Activated CD8-positive, alpha-beta memory T cell treated with anti-CD3 and anti-CD28 coated beads for 48 hours (primary cell): ENCODE measurements around the gene HDAC1.
"Not testable (repeated sequence)": the region's sequence is repeated elsewhere in the genome, so short reads cannot be mapped to it uniquely, and the experiment has no call there.

Source experiments
- DNase-seq, 3 experiments: peaks; one replicate each; pipeline ENCODE4 v3.0.0-alpha.2; 2020; ENCODE audit warnings: low read depth in 2 of 3, low spot score in 2 of 3

The HDAC1 gene

DNA sequence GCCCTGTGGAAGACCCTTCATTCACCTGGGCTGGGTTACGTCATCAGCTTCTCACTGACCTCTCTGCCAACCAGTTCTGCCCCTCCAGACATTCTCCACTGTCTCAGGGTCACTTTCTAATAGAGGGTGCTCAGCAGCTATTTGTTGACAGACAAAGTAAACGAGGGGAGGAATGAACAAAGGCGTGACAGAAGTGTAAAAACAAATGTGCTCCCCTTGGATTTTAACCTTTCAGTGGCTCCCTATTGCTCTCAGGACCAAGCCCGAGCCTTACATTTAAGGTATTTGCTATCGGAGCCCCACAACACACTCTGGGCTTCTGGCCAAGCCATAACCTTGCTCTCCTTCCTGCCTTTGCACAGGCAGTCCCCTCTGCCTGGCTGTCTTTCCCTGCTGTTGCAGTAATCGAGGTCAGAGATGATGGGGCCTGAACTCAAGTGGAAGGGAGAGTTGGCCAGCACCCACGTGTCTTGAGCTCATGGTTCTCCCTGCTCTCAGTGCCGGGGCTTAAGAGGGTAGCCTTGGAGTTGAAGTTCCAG, 53.5 kb downstream of the HDAC1 start:
- no peak for DNase-seq

DNA sequence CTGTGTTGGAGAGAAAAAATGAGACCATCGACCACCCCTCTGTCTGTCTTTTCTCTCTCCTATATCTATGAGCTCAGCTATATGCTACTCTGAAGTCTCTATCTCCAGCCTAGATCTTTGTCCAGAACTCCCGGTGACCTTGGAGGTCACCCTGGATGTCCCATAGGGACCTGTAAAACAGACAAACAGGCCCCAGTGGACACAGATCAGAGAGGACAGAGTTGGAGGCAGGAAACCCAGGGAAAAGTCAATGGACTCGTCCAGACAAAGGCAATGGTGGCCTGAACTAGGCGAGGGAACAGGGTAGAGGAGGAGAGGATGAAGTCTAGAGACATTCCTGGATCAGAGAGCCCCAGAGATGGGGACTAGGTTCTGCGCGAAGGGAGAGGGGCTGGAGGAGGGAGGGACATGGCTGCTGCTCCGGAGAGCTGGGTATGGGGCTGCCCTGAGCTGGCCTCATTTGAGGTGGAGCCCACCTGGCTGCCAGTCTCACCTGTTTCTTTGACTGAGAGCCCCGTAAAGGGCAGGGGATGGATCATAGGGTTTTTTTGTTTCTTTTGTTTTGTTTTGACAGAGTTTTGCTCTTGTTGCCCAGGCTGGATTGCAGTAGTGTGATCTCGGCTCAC, 54.8 kb downstream of the HDAC1 start:
- DNase-seq, result no peak

DNA sequence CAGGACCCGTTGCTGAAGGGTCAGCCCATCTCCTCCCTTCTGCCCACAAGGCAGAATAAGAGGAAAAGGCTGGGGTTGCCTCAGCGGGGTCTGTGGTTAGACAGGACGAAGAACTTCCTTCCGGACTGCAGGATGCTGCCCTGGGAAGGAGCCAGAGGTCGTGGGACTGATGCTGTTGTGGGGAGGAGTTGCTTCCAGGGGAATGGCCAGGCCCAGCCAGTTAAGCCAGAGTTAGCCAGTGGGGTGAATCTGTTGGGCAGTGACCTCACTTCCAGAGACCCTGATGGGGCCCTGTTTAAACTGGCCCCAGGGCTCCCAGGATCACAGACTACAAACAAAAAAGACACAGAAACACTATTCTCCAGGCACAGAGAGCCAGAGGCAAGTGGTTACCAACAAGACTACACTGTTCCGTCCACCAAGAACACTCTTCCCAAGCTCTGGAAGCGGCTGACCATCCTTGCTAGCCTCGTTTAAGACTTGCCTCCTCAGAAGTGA, 57.4 kb downstream of the HDAC1 start:
- no peak for DNase-seq

DNA sequence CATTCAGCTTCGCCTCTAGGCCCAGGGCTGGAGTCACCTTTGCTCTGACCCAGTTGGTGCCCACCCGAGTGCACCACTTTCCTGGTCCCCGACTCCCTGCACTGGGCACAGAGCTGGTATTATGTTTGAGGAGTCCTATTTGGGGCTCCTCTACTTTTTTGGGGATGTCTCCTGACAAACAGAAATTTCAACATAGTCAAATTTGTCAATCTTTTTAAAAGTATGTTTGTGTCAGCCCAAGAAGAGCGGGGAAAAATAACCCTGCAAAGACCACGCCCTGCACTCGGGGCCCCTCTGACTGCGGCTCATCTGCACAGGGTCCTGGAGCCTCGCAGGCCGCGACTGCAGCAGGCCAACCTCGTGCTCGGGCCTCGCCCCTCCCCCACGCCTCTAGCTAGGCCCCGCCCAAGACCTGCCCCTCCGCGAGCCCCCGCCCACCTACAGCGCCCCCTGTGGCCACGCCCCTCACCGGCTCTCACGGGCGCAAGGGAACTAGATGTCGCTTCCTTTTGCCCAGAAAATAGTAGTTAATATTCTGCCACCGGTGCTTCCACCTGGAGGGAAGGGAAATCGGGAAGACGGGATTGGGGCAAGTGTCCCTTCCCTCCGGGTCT, 59.0 kb downstream of the HDAC1 start:
- peak; percentile 47 to 80 (median 75) for DNase-seq

DNA sequence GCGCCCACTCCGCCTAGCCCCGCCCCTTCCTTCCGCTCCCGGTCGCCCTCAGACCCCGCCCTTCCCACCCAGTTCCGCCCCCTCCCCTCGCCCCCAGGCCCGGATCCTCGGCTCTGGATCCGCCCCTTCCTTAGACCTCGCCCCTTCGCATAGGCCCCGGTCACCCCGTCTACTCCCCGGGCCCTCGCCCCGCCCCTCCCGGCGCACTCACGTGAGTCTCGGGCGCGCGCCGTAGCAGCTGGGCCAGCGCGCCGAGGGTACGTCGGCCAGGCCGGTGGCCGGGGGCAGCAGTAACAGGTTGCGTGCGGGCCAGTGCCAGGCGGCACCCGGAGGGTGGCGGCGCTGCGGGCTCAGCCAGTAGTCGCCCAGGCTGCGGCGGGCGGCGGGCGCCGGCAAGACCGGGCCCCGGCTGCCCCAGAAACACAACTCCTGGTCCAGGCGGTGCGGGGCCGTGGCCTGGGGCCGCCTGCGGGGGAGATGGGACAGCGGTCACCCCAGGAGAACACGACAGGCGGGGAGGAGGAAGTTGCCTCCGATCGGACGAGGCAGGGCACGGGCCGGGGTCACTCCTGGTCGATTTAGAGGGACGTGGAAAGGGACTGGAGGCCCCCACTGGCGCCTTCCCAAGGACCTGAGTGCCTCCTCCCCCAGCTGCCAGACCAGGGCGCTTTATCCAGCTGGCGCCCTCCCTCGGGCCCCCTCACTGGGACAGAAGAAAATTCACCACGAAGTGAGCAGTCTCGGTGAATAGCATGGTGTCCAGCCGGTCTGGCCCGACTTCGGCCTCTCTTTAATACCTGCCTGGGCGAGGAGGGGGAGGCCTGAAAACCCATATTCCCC, 59.7 kb downstream of the HDAC1 start:
- peak in 1 of 3 experiments; percentile 66 for DNase-seq

DNA sequence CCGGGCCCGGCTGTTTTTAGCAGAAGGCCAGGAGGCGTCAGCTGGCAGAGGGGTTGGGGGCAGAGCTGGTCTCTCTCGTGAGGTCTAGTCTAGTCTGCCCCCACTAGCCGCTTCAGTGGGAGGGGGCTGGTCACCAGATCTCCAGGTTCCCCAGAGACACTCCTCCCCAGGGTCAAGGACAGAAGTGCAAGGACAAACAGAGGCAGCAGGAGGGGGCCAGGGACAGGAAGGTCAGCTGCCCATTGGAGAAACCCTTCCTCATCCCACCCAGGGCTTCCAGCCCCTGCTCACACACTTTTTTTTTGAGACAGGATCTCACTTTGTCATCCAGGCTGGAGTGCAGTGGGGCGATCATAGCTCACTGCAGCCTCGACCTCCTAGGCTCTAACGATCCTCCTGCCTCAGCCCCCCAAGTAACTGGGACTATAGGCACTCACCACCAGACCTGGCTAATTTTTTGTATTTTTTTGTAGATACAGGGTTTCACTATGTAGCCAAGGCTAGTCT, 60.4 kb downstream of the HDAC1 start:
- no peak for DNase-seq

DNA sequence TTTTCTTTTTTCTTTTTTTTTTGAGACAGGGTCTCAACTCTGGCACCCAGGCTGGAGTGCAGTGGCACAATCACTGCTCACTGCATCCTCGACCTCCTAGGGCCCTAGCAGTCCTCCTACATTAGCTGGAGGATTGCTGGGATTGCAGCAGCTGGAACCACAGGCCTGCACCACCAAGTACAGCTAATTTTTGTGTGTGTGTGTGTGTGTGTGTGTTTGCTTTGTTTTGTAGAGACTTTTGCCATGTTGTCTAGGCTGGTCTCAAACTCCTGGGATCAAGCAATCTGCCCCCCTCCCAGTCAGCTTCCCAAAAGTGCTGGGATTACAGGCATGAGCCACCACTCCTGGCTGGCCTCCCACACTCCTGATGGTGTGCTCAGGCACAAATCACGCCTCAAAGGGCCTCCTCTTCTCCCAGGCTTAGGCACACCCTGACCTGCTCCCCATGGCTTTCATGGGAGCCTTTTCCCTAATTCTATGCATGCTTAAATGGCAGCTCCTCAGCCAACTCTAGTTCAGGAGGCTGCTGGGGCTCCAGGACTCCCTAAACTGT, 61.0 kb downstream of the HDAC1 start:
- no peak for DNase-seq

DNA sequence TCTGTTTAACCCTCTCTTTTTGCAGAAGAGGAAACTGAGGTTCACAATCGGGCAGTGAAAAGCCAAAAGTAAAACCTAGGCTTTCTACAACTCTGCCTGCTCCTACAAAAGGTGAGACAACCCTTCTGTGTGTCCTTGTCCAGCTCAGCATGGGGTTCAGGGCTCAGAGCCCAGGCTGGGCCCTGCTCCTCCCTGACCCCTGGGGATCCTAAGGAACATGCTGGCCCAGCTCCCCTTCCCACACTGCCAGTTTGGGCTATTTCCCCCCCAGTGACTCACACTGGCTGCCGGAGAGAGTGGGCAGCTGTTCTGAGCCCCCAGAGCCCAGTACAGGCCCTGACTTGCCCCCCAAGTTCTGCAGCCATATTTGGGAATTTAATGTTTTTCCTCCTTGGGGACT, 61.5 kb downstream of the HDAC1 start:
- DNase-seq, result no peak

DNA sequence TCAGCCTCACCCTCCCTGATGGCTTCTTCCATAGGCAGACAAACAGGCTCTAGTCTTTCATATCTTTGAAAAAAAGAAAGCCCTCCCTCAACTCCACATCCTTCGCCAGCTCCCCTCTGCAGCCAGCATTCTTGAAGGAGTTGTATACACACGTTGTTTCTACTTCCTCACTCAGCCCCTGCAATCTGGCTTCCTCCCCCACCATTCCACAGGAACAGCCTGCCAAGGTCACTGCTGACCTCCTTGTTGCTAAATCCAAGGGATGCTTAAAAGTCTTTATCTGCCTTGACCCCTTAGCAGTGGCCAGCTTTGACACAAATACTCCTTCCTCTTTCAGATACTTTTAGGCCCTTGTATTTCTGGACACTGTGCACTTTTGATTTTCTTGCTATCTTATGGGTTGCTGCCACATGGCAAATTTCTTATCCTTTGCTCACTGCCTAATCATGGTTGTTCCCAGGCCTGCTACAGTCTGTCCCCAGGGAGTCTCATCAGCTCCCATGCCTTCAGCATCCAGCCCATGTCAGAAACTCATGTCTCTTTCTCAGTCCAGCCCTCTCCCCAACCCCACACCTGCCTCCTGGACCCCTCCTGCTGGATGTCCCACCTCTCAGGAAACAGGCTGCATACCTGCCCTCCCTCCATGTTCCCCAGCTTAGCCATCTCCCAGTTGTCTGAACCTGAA, 62.1 kb downstream of the HDAC1 start:
- no peak for DNase-seq

DNA sequence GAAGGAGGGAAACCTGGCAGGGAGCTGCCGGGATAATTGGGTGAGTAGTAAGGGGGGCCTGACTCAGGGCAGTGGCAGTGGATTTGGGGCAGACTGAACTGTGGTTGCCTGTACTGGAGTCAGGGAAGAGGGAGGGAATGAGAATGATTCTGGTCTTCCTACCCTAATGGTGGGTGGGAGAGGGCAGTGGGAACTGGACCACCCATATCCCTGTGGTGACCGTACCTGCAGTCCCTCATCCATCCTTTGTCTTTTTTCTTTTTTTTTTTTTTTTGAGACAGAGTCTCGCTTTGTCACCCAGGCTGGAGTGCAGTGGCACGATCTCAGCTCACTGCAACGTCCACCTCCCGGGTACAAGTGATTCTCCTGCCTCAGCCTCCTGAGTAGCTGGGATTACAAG, 63.9 kb downstream of the HDAC1 start:
- not testable (repeated sequence) for DNase-seq

DNA sequence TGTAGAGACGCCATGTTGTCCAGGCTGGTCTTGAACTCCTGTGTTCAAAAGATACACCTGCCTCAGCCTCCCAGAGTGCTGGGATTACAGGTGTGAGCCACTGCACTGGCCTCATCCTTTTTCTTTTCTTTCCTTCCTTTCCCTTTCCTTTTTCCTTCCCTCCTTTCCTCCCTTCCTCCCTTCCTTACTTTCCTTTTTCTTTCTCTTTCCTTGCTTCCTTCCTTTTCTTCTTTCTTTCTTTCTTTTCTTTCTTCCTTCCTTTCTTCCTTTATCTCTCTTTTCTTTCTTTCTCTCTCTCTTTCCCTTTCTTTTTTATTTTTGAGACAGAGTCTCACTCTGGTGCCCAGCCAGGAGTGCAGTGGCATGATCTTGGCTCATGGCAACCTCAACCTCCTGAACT, 64.6 kb downstream of the HDAC1 start:
- DNase-seq, result no peak

DNA sequence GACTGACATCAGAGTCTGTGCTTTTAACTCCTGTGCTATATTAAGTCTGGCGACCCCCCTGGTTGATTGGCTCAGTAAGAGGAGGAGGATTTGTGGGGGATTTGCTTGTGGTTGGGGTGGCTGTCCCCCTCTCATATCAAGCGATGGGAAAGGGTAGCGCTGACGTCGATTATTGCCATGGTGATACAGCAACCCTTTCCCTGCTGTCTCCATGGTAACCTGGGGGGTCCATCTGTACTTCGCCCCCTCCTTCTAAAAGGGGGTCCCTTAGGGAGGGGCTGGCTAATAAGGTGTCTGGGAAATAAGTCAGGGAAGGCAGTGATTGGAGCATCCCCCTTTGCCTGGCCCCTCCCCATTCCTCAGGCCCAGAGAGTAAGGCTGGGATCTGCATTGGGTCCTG, 65.7 kb downstream of the HDAC1 start:
- no peak for DNase-seq

DNA sequence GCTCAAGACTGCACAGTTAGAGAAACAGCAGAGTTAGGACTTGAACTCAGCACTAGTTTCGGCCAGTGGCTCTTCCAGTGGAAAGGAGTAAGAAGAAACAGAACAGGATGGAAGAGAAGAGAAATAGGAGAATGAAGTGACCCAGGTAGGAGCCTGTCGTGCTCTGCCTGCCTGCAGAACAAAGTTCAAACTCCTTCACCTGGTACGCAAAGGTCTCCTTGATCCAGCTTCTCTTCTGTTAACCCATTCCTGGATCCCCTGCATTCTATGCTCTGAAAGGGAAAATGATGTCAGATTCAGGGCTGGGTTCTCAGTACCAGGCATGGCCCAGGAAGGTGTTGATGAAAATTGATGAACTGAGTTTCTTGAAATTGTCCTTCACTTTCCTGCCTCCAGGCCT, 66.6 kb downstream of the HDAC1 start:
- no peak for DNase-seq

DNA sequence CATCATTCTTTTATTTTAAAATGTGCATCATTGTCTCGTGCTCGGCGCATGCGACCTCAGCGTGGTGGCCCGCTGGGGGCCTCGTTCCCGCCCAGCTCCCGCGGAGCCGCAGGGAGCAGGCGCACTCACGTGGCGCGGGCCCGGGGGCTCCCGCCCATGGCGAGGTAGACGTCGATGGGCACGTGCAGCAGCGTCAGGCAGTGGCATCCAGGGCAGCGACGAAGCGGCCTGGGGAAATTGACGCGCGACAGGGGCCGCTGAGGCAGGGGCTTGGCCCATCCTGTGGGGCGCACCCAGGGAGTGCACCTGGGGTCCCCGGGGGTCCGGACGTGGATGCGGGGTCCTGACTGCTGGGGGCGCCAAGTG, 69.4 kb downstream of the HDAC1 start:
- no peak for DNase-seq

DNA sequence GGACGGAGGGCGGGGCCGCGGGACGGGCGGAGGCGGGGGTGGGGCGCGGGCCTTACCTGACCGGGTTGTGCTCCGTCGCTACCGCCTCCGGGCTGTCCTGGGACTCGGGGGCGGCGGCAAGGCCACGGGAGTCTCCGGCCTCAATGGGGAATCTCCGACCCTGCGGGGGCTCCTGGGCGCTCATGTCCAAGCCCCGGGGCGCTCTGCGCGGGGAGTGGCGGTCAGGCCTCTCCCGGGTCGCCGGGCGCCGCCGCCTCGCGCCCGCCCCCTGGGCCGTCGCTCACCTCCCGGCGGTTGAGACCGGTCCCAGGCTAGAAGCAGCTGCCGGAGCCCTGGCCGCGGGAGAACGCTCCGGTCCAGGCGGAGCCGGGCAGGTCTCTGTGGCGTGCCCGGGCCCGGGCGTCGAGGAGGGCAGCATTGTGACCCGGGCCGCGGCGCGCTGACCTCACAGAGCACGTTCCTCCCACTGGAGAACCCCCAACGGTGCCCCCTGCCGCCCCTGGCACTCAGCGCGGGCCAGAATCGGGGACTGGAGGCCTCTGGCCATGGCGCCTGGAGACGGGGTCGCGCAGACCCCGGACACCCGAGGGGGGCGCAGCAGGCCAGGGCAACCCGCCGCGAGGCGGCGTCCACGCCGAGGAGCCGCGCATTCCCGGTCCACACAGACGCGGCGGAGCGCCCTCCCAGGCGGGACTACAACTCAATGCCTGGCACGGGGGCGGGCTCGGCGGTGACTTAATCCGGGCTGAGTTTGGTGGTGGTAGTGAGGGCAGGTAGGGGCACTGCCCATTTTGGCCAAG, 70.0 kb downstream of the HDAC1 start:
- DNase-seq, result no peak

DNA sequence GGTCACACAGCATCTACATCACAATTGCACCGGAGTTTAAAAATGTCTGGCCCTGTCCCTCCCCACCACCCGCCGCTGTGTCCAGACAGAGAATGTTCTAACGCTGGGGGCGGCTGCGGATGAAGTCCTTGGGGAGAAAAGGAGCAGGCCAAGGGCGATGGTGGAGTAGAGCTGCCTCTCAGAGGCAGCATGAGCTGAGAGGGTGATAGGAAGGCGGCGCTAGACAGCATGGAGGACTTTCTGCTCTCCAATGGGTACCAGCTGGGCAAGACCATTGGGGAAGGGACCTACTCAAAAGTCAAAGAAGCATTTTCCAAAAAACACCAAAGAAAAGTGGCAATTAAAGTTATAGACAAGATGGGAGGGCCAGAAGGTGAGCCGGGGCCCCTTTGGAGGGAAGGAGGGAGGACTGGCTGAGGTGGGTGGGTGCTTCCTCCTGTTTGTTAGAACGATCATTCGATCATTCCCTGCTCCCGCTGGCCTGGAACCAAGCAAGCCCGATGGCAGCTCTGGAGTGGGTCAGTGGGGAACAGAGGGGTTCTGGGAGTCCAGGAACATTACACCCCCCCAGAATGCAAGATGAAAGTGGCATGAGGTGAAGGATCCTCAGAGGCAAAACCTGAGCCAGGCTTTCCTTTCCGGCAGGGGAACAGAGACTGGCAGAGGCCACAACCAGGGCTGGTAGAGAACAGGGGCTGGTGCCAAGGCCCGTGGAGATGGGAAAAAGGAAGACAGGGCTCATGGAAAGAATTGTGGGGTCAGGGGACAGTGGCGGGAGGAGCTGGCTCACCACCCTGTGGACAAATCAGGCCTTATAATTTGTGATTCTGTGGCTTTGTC, 70.8 kb downstream of the HDAC1 start, which contains the start of the genes FAM229A and TSSK3:
TSS of gene FAM229A (minus strand) at position 12 of the 840 bp plus-strand sequence. CDS start 394 bp downstream, outside the sequence.
TSS of gene TSSK3 (plus strand) at position 66 of the 840 bp plus-strand sequence. CDS start at position 229, 163 bp downstream.
- DNase-seq, result no peak

DNA sequence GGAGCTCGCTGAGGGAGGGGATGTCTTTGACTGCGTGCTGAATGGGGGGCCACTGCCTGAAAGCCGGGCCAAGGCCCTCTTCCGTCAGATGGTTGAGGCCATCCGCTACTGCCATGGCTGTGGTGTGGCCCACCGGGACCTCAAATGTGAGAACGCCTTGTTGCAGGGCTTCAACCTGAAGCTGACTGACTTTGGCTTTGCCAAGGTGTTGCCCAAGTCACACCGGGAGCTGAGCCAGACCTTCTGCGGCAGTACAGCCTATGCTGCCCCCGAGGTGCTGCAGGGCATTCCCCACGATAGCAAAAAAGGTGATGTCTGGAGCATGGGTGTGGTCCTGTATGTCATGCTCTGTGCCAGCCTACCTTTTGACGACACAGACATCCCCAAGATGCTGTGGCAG, 71.8 kb downstream of the HDAC1 start:
- DNase-seq, result no peak

DNA sequence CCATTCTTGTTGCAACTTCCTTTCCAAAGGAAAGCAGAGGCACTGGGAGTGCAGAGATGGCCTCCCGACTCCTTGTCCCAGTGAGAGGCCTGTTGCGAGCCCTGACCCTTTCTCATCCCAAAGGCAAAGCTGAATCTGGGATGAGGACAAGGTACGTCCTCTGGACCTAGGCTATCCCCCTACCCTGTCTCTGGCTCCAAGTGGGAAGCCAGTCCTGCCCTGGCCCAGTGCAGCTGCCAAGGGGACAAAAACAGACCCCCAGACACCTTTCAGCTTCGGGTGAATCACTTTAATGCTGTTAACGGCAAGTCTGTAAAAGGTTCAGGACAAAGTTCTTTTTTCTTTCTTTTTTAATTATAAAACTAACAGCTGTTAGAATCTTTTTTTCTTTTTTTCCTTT, 73.0 kb downstream of the HDAC1 start:
- no peak for DNase-seq

DNA sequence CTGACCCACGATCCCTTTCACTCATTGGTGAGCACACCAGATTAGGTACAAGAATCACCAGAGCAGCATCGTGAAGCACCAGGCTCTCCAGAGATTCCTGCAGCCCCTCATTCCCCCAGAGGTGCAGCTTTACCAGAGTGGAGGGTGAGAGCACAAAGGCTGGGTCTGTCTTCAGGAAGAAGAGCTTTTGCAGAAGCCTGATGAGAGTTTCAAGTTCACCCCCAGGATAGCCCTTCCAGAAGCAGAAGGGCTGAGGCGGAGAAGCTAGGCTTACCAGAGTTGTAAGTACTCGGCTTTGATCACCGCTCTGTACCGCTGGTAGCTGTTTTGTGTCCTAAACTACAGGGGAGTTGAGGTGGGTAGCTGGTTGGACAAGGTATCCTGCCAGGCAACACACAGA, 73.6 kb downstream of the HDAC1 start:
- DNase-seq, result no peak
